Stomach smooth muscle (tissue), 2 donors: ENCODE measurements around the gene ZC3H10.

ENCODE experiments used
- H3K27ac ChIP-seq: one replicate; pipeline ENCODE4 v1.7.0; 2013; ENCODE audit warnings: mild to moderate bottlenecking, low read length, inconsistent platforms
- H3K27me3 ChIP-seq, 2 donors: one replicate each; pipeline ENCODE4 v1.7.0; 2013; ENCODE audit warnings: low read length in 2 of 2; ENCODE audit not compliant: insufficient read depth in 2 of 2, control insufficient read depth in 1 of 2
- H3K36me3 ChIP-seq, 2 donors: one replicate each; pipeline ENCODE4 v1.7.0; 2013; ENCODE audit warnings: low read length in 2 of 2; ENCODE audit not compliant: control insufficient read depth in 2 of 2, insufficient read depth in 2 of 2
- H3K4me1 ChIP-seq: one replicate; pipeline ENCODE4 v1.7.0; 2013; ENCODE audit warnings: low read length; ENCODE audit not compliant: control insufficient read depth, insufficient read depth
- H3K4me3 ChIP-seq, 2 donors: one replicate each; pipeline ENCODE4 v1.7.0; 2013; ENCODE audit warnings: low read length in 2 of 2
- H3K9ac ChIP-seq, 2 donors: one replicate each; pipeline ENCODE4 v1.7.0; 2013; ENCODE audit warnings: low read length in 2 of 2, mild to moderate bottlenecking in 1 of 2
- H3K9me3 ChIP-seq, 2 donors: one replicate each; pipeline ENCODE4 v1.7.0; 2013; ENCODE audit warnings: low read length in 2 of 2; ENCODE audit not compliant: control insufficient read depth in 2 of 2
- donor health status: healthy.
- donor health status: Pancreatic carcinoma.

The ZC3H10 gene

GRCh38 chr12:56082382-56082781 is 35.7 kb upstream of the ZC3H10 start:
- no peak overlapping the region for H3K9ac ChIP-seq
- H3K27ac ChIP-seq = no peak overlapping the region

DNA sequence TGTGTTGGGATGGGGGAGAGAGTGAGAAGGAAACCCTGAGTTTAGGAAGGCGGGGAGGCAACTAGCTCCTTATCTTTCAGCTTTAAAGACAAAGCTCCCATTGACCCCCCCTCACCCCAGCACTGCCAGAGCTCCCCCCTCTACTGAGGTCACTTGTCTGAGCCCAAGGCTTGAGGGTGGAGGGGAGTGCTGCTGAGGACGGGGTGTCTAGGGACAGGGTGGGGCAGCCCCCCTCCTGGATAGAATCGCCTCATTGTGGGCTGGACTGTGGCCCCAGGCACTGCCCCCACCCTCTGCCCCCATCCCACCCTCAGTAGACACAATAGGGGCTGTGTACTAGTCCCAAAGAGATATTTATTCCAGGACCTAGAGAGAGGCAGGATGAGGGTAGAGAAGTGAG is 35.1 kb upstream of the ZC3H10 start:
- peaks cover 11 to 21% of the 10 kb centered on the region in 2 donors for H3K27me3 ChIP-seq
- no peak overlapping the region for H3K27ac ChIP-seq
- H3K9me3 ChIP-seq = no peaks in the 10 kb centered on the region
- H3K4me1 ChIP-seq = peaks cover 16% of the 10 kb centered on the region
- H3K36me3 ChIP-seq = no peaks in the 10 kb centered on the region
- no peak overlapping the region for H3K4me3 ChIP-seq
- H3K9ac ChIP-seq = no peak overlapping the region

More at GRCh38 chr12:56082382-56082781, 35.7 kb upstream of the ZC3H10 start:
- H3K4me1 ChIP-seq = peaks cover 16% of the 10 kb centered on the region
- H3K4me3 ChIP-seq = peak overlapping the region in 1 of 2 donors; percentile 15
- H3K27me3 ChIP-seq = peaks cover 11 to 21% of the 10 kb centered on the region in 2 donors
- H3K9me3 ChIP-seq = no peaks in the 10 kb centered on the region
- no peaks in the 10 kb centered on the region for H3K36me3 ChIP-seq

DNA sequence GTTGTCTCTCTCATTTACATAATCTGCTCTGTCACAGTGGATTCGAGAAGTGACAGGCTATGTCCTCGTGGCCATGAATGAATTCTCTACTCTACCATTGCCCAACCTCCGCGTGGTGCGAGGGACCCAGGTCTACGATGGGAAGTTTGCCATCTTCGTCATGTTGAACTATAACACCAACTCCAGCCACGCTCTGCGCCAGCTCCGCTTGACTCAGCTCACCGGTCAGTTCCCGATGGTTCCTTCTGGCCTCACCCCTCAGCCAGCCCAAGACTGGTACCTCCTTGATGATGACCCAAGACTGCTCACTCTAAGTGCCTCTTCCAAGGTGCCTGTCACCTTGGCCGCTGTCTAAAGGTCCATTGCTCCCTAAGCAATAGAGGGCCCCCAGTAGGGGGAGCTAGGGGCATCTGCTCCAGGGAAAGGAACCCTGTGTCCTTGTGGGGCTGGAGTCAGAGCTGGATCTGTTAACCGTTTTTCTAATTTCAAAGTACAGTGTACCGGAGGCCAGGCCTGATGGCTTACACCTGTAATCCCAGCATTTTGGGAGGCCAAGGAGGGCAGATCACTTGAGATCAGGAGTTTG is 33.0 kb upstream of the ZC3H10 start:
- H3K4me3 ChIP-seq = no peak overlapping the region
- H3K9me3 ChIP-seq = no peaks in the 10 kb centered on the region
- peaks cover 11 to 17% of the 10 kb centered on the region in 2 donors for H3K27me3 ChIP-seq
- H3K27ac ChIP-seq = no peak overlapping the region
- peaks cover 4% of the 10 kb centered on the region for H3K4me1 ChIP-seq
- no peaks in the 10 kb centered on the region for H3K36me3 ChIP-seq
- no peak overlapping the region for H3K9ac ChIP-seq

DNA sequence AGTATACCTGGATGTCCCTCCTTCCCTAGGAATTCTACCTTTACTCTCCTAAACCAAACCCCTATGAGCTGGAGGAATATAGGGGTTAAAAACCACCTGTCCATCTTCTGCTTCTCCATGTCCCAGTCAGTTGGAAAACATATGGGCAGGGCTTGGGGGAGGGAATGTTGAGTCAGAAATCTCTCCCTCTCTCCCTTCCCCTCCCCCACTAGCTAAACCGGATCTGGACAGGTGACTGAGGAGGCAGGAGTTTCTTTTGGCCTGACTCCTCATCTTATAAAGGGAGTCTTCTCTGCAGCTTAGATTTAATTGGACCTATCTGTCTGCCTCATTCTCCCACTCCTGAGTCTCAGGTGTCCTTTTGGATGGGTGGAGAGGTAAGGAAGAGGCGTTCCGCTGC is 32.0 kb upstream of the ZC3H10 start:
- Histone ChIP-seq H3K27ac (no peak overlapping the region), H3K27me3 (peaks cover 2 to 7% of the 10 kb centered on the region in 2 donors), H3K9ac (no peak overlapping the region), H3K9me3 (no peaks in the 10 kb centered on the region), H3K4me3 (no peak overlapping the region), H3K4me1 (no peaks in the 10 kb centered on the region), H3K36me3 (no peaks in the 10 kb centered on the region)

- Histone ChIP-seq H3K27ac (no peak overlapping the region), H3K27me3 (peaks cover 2 to 3% of the 10 kb centered on the region in 2 donors), H3K4me3 (no peak overlapping the region), H3K36me3 (no peaks in the 10 kb centered on the region), H3K9ac (no peak overlapping the region), H3K4me1 (no peaks in the 10 kb centered on the region), H3K9me3 (no peaks in the 10 kb centered on the region)
Observed at GRCh38 chr12:56086608-56087007, 31.5 kb upstream of the ZC3H10 start.

GRCh38 chr12:56087220-56087619 is 30.8 kb upstream of the ZC3H10 start:
- no peak overlapping the region for H3K27ac ChIP-seq
- H3K4me1 ChIP-seq = no peaks in the 10 kb centered on the region
- no peaks in the 10 kb centered on the region for H3K36me3 ChIP-seq
- H3K9me3 ChIP-seq = no peaks in the 10 kb centered on the region
- H3K9ac ChIP-seq = no peak overlapping the region
- H3K4me3 ChIP-seq = no peak overlapping the region
- no peaks in the 10 kb centered on the region for H3K27me3 ChIP-seq

- Histone ChIP-seq H3K4me1 (no peaks in the 10 kb centered on the region), H3K9me3 (no peaks in the 10 kb centered on the region), H3K4me3 (no peak overlapping the region), H3K27ac (no peak overlapping the region), H3K9ac (no peak overlapping the region), H3K36me3 (no peaks in the 10 kb centered on the region), H3K27me3 (peaks cover 0 to 5% of the 10 kb centered on the region in 2 donors)
Observed at GRCh38 chr12:56097738-56098137, 20.3 kb upstream of the ZC3H10 start.

DNA sequence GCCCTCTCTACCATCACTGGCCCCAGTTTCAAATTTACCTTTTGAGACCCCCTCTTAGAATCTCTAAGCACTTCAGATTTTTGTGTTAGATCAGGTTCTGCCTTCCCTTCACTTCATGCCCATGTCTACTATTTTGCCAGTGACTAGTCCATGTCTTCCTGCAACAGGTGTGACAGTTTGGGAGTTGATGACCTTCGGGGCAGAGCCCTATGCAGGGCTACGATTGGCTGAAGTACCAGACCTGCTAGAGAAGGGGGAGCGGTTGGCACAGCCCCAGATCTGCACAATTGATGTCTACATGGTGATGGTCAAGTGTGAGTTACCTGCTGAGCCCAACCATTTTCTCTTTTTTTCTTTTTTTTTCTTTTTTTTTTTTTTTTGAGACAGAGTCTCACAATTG is 19.5 kb upstream of the ZC3H10 start:
- Histone ChIP-seq H3K36me3 (no peaks in the 10 kb centered on the region), H3K4me1 (peaks cover 1% of the 10 kb centered on the region), H3K27me3 (peaks cover 0 to 5% of the 10 kb centered on the region in 2 donors), H3K27ac (no peak overlapping the region), H3K9me3 (no peaks in the 10 kb centered on the region), H3K4me3 (no peak overlapping the region), H3K9ac (no peak overlapping the region)

- Histone ChIP-seq H3K4me3 (no peak overlapping the region), H3K27me3 (no peaks in the 10 kb centered on the region), H3K27ac (no peak overlapping the region), H3K4me1 (peaks cover 10% of the 10 kb centered on the region), H3K9me3 (no peaks in the 10 kb centered on the region), H3K9ac (no peak overlapping the region), H3K36me3 (no peaks in the 10 kb centered on the region)
Observed at GRCh38 chr12:56099787-56100186, 18.3 kb upstream of the ZC3H10 start.

GRCh38 chr12:56101045-56101444 is 17.0 kb upstream of the ZC3H10 start:
- Histone ChIP-seq H3K27me3 (no peaks in the 10 kb centered on the region), H3K9ac (no peak overlapping the region), H3K36me3 (no peaks in the 10 kb centered on the region), H3K4me3 (no peak overlapping the region), H3K27ac (no peak overlapping the region), H3K9me3 (no peaks in the 10 kb centered on the region), H3K4me1 (peaks cover 22% of the 10 kb centered on the region)

GRCh38 chr12:56102683-56103065 is 15.4 kb upstream of the ZC3H10 start:
- Histone ChIP-seq H3K27ac (no peak overlapping the region), H3K9ac (no peak overlapping the region), H3K36me3 (peaks cover 9 to 10% of the 10 kb centered on the region in 2 donors), H3K27me3 (no peaks in the 10 kb centered on the region), H3K4me1 (peaks cover 26% of the 10 kb centered on the region), H3K9me3 (no peaks in the 10 kb centered on the region), H3K4me3 (no peak overlapping the region)
